ENCODE data around the gene SMIM32. TPM values are rescaled to one million over a fixed set of nuclear protein-coding genes. Genes with fewer than 3 reads are reported as not detected.

SMIM32 gene
- total and polyA plus RNA-seq, 2 experiments from 2014 or later = 0.27 to 0.56 TPM

- TF ChIP-seq ZNF462 (CRISPR knock-in tag; IDR thresholded peaks at IDR 0.05) (no peak), EZH2phosphoT487 (IDR thresholded peaks at IDR 0.05; ENCODE audit: unreplicated experiment) (no peak), ZNF114 (CRISPR knock-in tag; IDR thresholded peaks at IDR 0.05) (no peak), REST (IDR thresholded peaks at IDR 0.05; ENCODE audit: unreplicated experiment) (no peak), NANOG (IDR thresholded peaks at IDR 0.05; ENCODE audit: borderline replicate concordance) (no peak)
Observed at GRCh38 chr5:136149891-136150290, 43.1 kb downstream of the SMIM32 start (continued).

- Histone ChIP-seq H3K36me3 (ENCODE audit: insufficient read depth) (no peaks in the 10 kb centered on the region), H3K79me2 (replicated peaks; ENCODE audit: insufficient read depth) (peaks cover 96% of the 10 kb centered on the region), H3K4me2 (no peak overlapping the region), H4K20me1 (replicated peaks; ENCODE audit: insufficient read depth) (peaks cover 60% of the 10 kb centered on the region), H3K27me3 (ENCODE audit: insufficient read depth) (no peaks in the 10 kb centered on the region), H3F3A (replicated peaks; ENCODE audit: low read depth) (no peaks in the 10 kb centered on the region), H3K9me2 (ENCODE audit: insufficient read depth) (no peaks in the 10 kb centered on the region), H2AFZ (no peak overlapping the region), H3K27ac (ENCODE audit: low read depth) (no peak overlapping the region), H3K4me1 (ENCODE audit: insufficient read depth) (peaks cover 10% of the 10 kb centered on the region), H3K4me3 (no peak overlapping the region)
- Mint-ChIP-seq H3K27ac (no peak overlapping the region), H3K4me1 (peaks cover 17% of the 10 kb centered on the region; the same call in 2 of the 3 replicates), H3K27me3 (ENCODE audit: insufficient read depth, low read depth, poor library complexity) (no peaks in the 10 kb centered on the region), H3K36me3 (ENCODE audit: low read depth) (no peaks in the 10 kb centered on the region), H3K4me3 (no peak overlapping the region), H3K9me3 (no peaks in the 10 kb centered on the region)
- TF ChIP-seq CREB1 (CRISPR knock-in tag; IDR thresholded peaks at IDR 0.05; ENCODE audit: low read depth) (no peak), EZH2 (IDR thresholded peaks at IDR 0.05; ENCODE audit: low read depth, unreplicated experiment) (no peak), JUNB (IDR thresholded peaks at IDR 0.05; ENCODE audit: unreplicated experiment) (no peak), EZH2phosphoT487 (IDR thresholded peaks at IDR 0.05; ENCODE audit: unreplicated experiment) (no peak), REST (IDR thresholded peaks at IDR 0.05; ENCODE audit: unreplicated experiment) (no peak), POLR2AphosphoS5 (IDR thresholded peaks at IDR 0.05; ENCODE audit: low read depth) (no peak)
- no peak for DNase-seq (ENCODE audit: low spot score)
- no peak for ATAC-seq
Observed at GRCh38 chr5:136147632-136148031, 45.3 kb downstream of the SMIM32 start.

Measured in GM23338 (cell line).